ENCODE measurements around the gene GIT1. TPM values are rescaled to one million over a fixed set of nuclear protein-coding genes. Genes with fewer than 3 reads are reported as not detected.

The GIT1 gene
- total RNA-seq, 1 donor from 2014 or later = 64.8 TPM

- no peaks in the 10 kb centered on the region for H3K9me3 ChIP-seq
- ATAC-seq (no peak), DNase-seq (peak; percentile 61)
- intact Hi-C loops (cut with DNase I) = no loop called here
- TF ChIP-seq CTCF (IDR thresholded peaks at IDR 0.05) = no peak
- H3K4me1 ChIP-seq = peaks cover 58% of the 10 kb centered on the region
- H3K27ac ChIP-seq = peak overlapping the region; percentile 61
- H3K4me3 ChIP-seq = peak overlapping the region; percentile 60
- no peaks in the 10 kb centered on the region for H3K27me3 ChIP-seq
- H3K36me3 ChIP-seq = no peaks in the 10 kb centered on the region
These were observed 1.1 kb upstream of the GIT1 start for GRCh38 chr17:29590411-29591145.

GRCh38 chr17:29588562-29589411 is 661 bp downstream of the GIT1 start:
- Histone ChIP-seq H3K9me3 (no peaks in the 10 kb centered on the region), H3K27me3 (no peaks in the 10 kb centered on the region), H3K36me3 (no peaks in the 10 kb centered on the region), H3K4me3 (peak overlapping the region; percentile 77), H3K4me1 (peaks cover 58% of the 10 kb centered on the region), H3K27ac (peak overlapping the region; percentile 79)
- intact Hi-C loops (cut with DNase I) = no loop called here
- ATAC-seq (peak; percentile 0), DNase-seq (peak; percentile 78)
- TF ChIP-seq CTCF (IDR thresholded peaks at IDR 0.05) = no peak

GRCh38 chr17:29588017-29588561 is 1.4 kb downstream of the GIT1 start:
- Histone ChIP-seq H3K4me3 (peak overlapping the region; percentile 77), H3K9me3 (no peaks in the 10 kb centered on the region), H3K36me3 (no peaks in the 10 kb centered on the region), H3K4me1 (peaks cover 59% of the 10 kb centered on the region), H3K27me3 (no peaks in the 10 kb centered on the region), H3K27ac (peak overlapping the region; percentile 79)
- DNase-seq = no peak
- ATAC-seq = no peak
- intact Hi-C loops (cut with DNase I) = no loop called here
- no peak for TF ChIP-seq CTCF (IDR thresholded peaks at IDR 0.05)

GRCh38 chr17:29587591-29587990 is 1.9 kb downstream of the GIT1 start:
- intact Hi-C loops (cut with DNase I) = no loop called here
- no peak for ATAC-seq
- H3K27ac ChIP-seq = peak overlapping the region; percentile 79

More at GRCh38 chr17:29587591-29587990, 1.9 kb downstream of the GIT1 start:
- peak overlapping the region; percentile 77 for H3K4me3 ChIP-seq
- H3K4me1 ChIP-seq = peaks cover 56% of the 10 kb centered on the region
- TF ChIP-seq CTCF (IDR thresholded peaks at IDR 0.05) = no peak
- H3K27me3 ChIP-seq = no peaks in the 10 kb centered on the region
- peaks cover 1% of the 10 kb centered on the region for H3K36me3 ChIP-seq
- H3K9me3 ChIP-seq = no peaks in the 10 kb centered on the region
- no peak for DNase-seq

All from upper lobe of right lung (tissue), 1 donor.